IPS-NIHi11 (cell line): ENCODE measurements around the gene LRRN1.

Experiments
- DNase-seq: peaks from one replicate; pipeline ENCODE4 v3.0.0; 2012; ENCODE audit warnings: mixed read lengths, low spot score

The LRRN1 gene

GRCh38 chr3:3799173-3800079, at the start of gene LRRN1:
LRRN1 (plus strand) TSS chr3:3799431; CDS start chr3:3844642, 45,211 bp downstream.
- DNase-seq: peak; percentile 91

GRCh38 chr3:3753416-3753815, 45.8 kb upstream of the LRRN1 start:
- DNase-seq: peak; percentile 9

- DNase-seq: no peak
Observed at GRCh38 chr3:3765661-3766060, 33.6 kb upstream of the LRRN1 start.

GRCh38 chr3:3766140-3766539, 33.1 kb upstream of the LRRN1 start:
- no peak for DNase-seq

- no peak for DNase-seq
Observed at GRCh38 chr3:3771094-3771493, 28.1 kb upstream of the LRRN1 start.

- DNase-seq: no peak
Observed at GRCh38 chr3:3771567-3771966, 27.7 kb upstream of the LRRN1 start.

- DNase-seq: no peak
Observed at GRCh38 chr3:3772338-3772737, 26.9 kb upstream of the LRRN1 start.

GRCh38 chr3:3772920-3773319, 26.3 kb upstream of the LRRN1 start:
- no peak for DNase-seq

GRCh38 chr3:3776607-3777006, 22.6 kb upstream of the LRRN1 start:
- no peak for DNase-seq

- DNase-seq: no peak
Observed at GRCh38 chr3:3778216-3778615, 21.0 kb upstream of the LRRN1 start.

GRCh38 chr3:3778641-3779270, 20.5 kb upstream of the LRRN1 start:
- DNase-seq: no peak

GRCh38 chr3:3782457-3782856, 16.8 kb upstream of the LRRN1 start:
- DNase-seq: no peak

GRCh38 chr3:3783210-3783609, 16.0 kb upstream of the LRRN1 start:
- DNase-seq: no peak

GRCh38 chr3:3783696-3784095, 15.5 kb upstream of the LRRN1 start:
- no peak for DNase-seq

GRCh38 chr3:3792391-3792790, 6.8 kb upstream of the LRRN1 start:
- DNase-seq: no peak

GRCh38 chr3:3798631-3799113, 559 bp upstream of the LRRN1 start:
- peak; percentile 51 for DNase-seq

GRCh38 chr3:3800080-3800455, 837 bp downstream of the LRRN1 start:
- no peak for DNase-seq

GRCh38 chr3:3800685-3801493, 1.7 kb downstream of the LRRN1 start:
- no peak for DNase-seq

- peak; percentile 48 for DNase-seq
Observed at GRCh38 chr3:3801494-3801841, 2.2 kb downstream of the LRRN1 start.

- DNase-seq: no peak
Observed at GRCh38 chr3:3802046-3802445, 2.8 kb downstream of the LRRN1 start.

GRCh38 chr3:3804560-3804959, 5.3 kb downstream of the LRRN1 start:
- no peak for DNase-seq

- DNase-seq: no peak
Observed at GRCh38 chr3:3806092-3806491, 6.9 kb downstream of the LRRN1 start.

GRCh38 chr3:3806856-3807255, 7.6 kb downstream of the LRRN1 start:
- no peak for DNase-seq
